Measurements from ENCODE around the gene NIPBL.

DNA sequence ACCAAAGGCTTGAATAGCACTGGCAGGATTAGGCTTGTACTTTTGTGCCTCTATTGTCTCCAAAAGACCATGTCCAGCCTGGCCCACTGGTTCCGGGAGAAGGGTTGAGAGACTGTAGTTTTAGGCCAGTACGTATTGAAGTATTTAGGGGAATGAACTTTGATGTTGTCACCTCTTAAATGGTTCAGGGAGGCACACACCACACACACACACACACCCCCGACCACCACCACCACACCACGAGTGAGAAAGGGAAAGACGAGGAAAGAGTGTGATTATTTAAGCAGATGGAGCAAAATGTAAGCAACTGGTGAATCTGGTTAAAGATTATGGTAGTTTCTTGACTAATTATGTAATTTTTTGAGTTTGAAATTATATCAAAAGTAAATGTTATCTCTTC, 61.6 kb downstream of the NIPBL start:
- TF ChIP-seq, protein P1, sequence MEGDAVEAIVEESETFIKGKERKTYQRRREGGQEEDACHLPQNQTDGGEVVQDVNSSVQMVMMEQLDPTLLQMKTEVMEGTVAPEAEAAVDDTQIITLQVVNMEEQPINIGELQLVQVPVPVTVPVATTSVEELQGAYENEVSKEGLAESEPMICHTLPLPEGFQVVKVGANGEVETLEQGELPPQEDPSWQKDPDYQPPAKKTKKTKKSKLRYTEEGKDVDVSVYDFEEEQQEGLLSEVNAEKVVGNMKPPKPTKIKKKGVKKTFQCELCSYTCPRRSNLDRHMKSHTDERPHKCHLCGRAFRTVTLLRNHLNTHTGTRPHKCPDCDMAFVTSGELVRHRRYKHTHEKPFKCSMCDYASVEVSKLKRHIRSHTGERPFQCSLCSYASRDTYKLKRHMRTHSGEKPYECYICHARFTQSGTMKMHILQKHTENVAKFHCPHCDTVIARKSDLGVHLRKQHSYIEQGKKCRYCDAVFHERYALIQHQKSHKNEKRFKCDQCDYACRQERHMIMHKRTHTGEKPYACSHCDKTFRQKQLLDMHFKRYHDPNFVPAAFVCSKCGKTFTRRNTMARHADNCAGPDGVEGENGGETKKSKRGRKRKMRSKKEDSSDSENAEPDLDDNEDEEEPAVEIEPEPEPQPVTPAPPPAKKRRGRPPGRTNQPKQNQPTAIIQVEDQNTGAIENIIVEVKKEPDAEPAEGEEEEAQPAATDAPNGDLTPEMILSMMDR (IDR thresholded peaks at IDR 0.05): no peak
- no peak for TF ChIP-seq POLR2A (IDR thresholded peaks at IDR 0.05)

All from body of pancreas (tissue), 4 donors.